Activated T-cell treated with anti-CD3 and anti-CD28 coated beads, Interleukin-2, amount 50 U/mL, for 72 hours (primary cell): ENCODE measurements around the gene LIPC. TPM values are rescaled to one million over a fixed set of nuclear protein-coding genes. Genes with fewer than 3 reads are reported as not detected.
A peak's percentile ranks its signal among the peaks of the same experiment; 100 is the strongest.

Experiments used
- ATAC-seq, 2 donors: fragments of 150-1000 bp; cut with Tn5 transposase; replicated peaks in 1 of 2; 2 replicates each; pipeline ENCODE4 v1.10.0; 2021; ENCODE audit warnings: moderate library complexity in 2 of 2, mild to moderate bottlenecking in 1 of 2
- DNase-seq, 2 donors: peaks; one replicate each; pipeline ENCODE4 v3.0.0; 2021 to 2022; ENCODE audit warnings: mixed read lengths in 1 of 2
- H3K27ac Mint-ChIP-seq: one replicate; pipeline ENCODE4 v1.8.0; 2022; ENCODE audit warnings: mild to moderate bottlenecking, moderate library complexity, mixed read lengths
- H3K27me3 Mint-ChIP-seq: one replicate; pipeline ENCODE4 v1.8.0; 2022; ENCODE audit warnings: low read depth, mixed read lengths
- H3K36me3 Mint-ChIP-seq, 2 donors: one replicate each; pipeline ENCODE4 v1.8.0; 2022; ENCODE audit warnings: mixed read lengths in 2 of 2, mild to moderate bottlenecking in 1 of 2; ENCODE audit not compliant: insufficient read depth in 2 of 2
- H3K4me1 Mint-ChIP-seq: one replicate; pipeline ENCODE4 v1.8.0; 2022; ENCODE audit warnings: low read depth, mixed read lengths
- H3K4me3 Mint-ChIP-seq, 2 donors: one replicate each; pipeline ENCODE4 v1.8.0; 2022; ENCODE audit warnings: mild to moderate bottlenecking in 2 of 2, mixed read lengths in 2 of 2, moderate library complexity in 2 of 2
- H3K9me3 Mint-ChIP-seq, 2 donors: one replicate each; pipeline ENCODE4 v1.8.0; 2022; ENCODE audit warnings: mixed read lengths in 2 of 2
- total RNA-seq, 2 donors: library from RNA; stranded (reverse); gene quantifications; one replicate each; pipeline ENCODE4 v1.2.3, GENCODE V29; 2022

LIPC gene
- total RNA-seq = 1 to 10 TPM in 1 of 2 donors, under 1 TPM in 1; 0.93 to 2.2 TPM

DNA sequence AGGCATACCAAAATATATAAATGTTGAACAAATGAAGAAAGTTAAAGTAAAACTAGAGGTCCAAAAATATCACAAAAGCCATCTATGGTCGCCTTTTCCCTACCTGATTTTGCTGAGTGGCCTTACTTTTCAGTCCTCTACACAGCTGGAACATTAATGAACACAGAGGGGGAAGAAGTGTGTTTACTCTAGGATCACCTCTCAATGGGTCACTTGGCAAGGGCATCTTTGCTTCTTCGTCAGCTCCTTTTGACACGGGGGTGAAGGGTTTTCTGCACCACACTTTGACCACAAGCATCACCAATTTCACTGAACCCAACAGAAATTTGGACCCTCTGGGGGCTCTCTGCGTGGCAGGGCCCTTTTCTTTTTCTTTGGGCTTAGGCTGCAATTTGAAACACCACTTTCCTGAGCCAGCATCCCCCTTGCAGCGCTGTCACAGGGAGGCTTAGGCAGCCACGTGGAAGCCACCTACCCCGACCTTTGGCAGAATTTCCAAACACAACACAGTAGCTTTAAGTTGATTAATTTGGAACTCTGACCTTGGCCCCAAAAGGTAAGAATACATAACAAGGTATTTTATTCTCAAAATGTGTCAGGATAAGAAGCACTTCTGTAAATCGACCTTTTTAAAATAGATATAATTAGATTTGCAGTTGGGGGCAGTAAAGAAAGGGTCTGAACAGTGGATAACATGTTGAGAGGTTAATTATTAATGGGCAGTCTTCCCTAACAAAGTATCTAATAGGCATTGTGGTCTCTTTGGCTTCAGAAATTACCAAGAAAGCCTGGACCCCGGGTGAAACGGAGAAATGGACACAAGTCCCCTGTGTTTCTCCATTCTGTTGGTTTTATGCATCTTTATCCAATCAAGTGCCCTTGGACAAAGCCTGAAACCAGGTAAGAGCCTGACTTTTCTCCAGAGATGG, at the start of gene LIPC:
TSS of gene LIPC (plus strand) at position 771 of the 929 bp plus-strand sequence. CDS start at position 813, 42 bp downstream.
- H3K4me3 Mint-ChIP-seq = no peak within 1 kb of the TSS
- no peaks in the 10 kb centered on the region for H3K27me3 Mint-ChIP-seq
- DNase-seq (no peak), ATAC-seq (no peak)
- no peaks in the 10 kb centered on the region for H3K4me1 Mint-ChIP-seq
- no peak within 1 kb of the TSS for H3K27ac Mint-ChIP-seq
- no peaks in the 10 kb centered on the region for H3K9me3 Mint-ChIP-seq
- H3K36me3 Mint-ChIP-seq = no peaks in the 10 kb centered on the region

GRCh38 chr15:58383876-58384275, 47.9 kb upstream of the LIPC start:
- peaks cover 20% of the 10 kb centered on the region for H3K4me1 Mint-ChIP-seq
- ATAC-seq (peak; percentile 97), DNase-seq (peak; percentile 52 to 59)
- H3K27ac Mint-ChIP-seq = peak overlapping the region; percentile 82
- H3K9me3 Mint-ChIP-seq = peaks cover 2 to 9% of the 10 kb centered on the region in 2 donors
- H3K36me3 Mint-ChIP-seq = peaks cover 0 to 3% of the 10 kb centered on the region in 2 donors
- H3K27me3 Mint-ChIP-seq = no peaks in the 10 kb centered on the region
- H3K4me3 Mint-ChIP-seq = no peak overlapping the region

- Mint-ChIP-seq H3K4me3 (no peak overlapping the region), H3K27ac (peak overlapping the region; percentile 69), H3K27me3 (no peaks in the 10 kb centered on the region), H3K4me1 (peaks cover 20% of the 10 kb centered on the region), H3K9me3 (peaks cover 2 to 7% of the 10 kb centered on the region in 2 donors), H3K36me3 (peaks cover 0 to 3% of the 10 kb centered on the region in 2 donors)
- ATAC-seq (no peak), DNase-seq (no peak)
Measured at GRCh38 chr15:58384667-58385066, 47.1 kb upstream of the LIPC start.

- ATAC-seq = no peak
- peaks cover 2 to 7% of the 10 kb centered on the region in 2 donors for H3K9me3 Mint-ChIP-seq
- peaks cover 20% of the 10 kb centered on the region for H3K4me1 Mint-ChIP-seq
- DNase-seq = no peak
- peaks cover 0 to 3% of the 10 kb centered on the region in 2 donors for H3K36me3 Mint-ChIP-seq
- no peak overlapping the region for H3K27ac Mint-ChIP-seq
- H3K27me3 Mint-ChIP-seq = no peaks in the 10 kb centered on the region
- H3K4me3 Mint-ChIP-seq = no peak overlapping the region
Measured at GRCh38 chr15:58386081-58386480, 45.7 kb upstream of the LIPC start.

- no peak for DNase-seq
- H3K4me1 Mint-ChIP-seq = peaks cover 20% of the 10 kb centered on the region
- no peak for ATAC-seq
- H3K27me3 Mint-ChIP-seq = no peaks in the 10 kb centered on the region
- H3K9me3 Mint-ChIP-seq = peaks cover 2 to 7% of the 10 kb centered on the region in 2 donors
- no peak overlapping the region for H3K4me3 Mint-ChIP-seq
- H3K27ac Mint-ChIP-seq = no peak overlapping the region
- peaks cover 0 to 3% of the 10 kb centered on the region in 2 donors for H3K36me3 Mint-ChIP-seq
Measured at GRCh38 chr15:58386641-58387040, 45.1 kb upstream of the LIPC start.

DNA sequence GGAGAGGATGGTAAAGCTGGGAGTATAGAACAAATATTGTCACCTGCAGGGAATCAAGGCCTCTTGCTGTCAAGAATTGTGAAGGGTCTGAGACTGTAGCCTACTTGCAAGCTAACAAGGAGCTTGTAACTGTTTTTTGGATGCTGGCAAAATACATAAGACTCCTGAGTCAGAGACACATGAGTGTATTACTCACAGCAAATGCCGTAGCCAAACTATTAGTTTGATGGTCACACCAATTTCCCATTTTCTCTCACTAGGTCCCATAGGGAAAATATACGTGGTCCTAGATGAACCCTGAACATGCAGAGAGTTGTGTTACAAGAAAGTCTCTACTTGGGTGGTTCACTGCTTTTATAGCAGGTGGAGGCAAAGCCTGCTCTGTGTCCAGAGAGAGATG, 44.7 kb upstream of the LIPC start:
- Mint-ChIP-seq H3K36me3 (peaks cover 0 to 3% of the 10 kb centered on the region in 2 donors), H3K4me3 (no peak overlapping the region), H3K9me3 (peaks cover 2 to 7% of the 10 kb centered on the region in 2 donors), H3K27me3 (no peaks in the 10 kb centered on the region), H3K27ac (no peak overlapping the region), H3K4me1 (peaks cover 20% of the 10 kb centered on the region)
- ATAC-seq (no peak), DNase-seq (no peak)

GRCh38 chr15:58388211-58388610, 43.6 kb upstream of the LIPC start:
- Mint-ChIP-seq H3K4me3 (no peak overlapping the region), H3K27ac (no peak overlapping the region), H3K27me3 (no peaks in the 10 kb centered on the region), H3K36me3 (peaks cover 0 to 3% of the 10 kb centered on the region in 2 donors), H3K9me3 (peaks cover 2 to 7% of the 10 kb centered on the region in 2 donors), H3K4me1 (peaks cover 20% of the 10 kb centered on the region)
- ATAC-seq = no peak
- DNase-seq = no peak

DNA sequence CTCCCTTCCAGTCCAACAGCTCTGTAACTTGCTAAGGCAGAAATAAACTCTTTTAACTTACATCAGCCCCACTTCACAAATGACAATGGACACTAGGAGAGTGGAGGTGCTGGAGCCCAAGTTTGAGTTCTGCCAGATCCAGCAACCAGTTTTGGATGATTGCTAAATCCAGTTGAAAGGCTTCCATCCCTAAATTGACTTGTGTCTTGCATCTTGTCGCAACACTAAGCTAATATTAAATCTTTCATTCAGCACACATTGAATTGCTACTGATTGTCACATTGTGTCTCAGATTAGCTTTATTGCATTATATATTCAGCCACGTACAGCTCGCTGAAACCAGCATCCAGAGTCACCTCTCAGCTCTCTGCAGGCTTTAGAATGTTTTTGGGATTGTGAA, 41.7 kb upstream of the LIPC start:
- Mint-ChIP-seq H3K4me3 (no peak overlapping the region), H3K4me1 (peaks cover 4% of the 10 kb centered on the region), H3K27ac (no peak overlapping the region), H3K9me3 (peaks cover 0 to 2% of the 10 kb centered on the region in 2 donors), H3K27me3 (peaks cover 10% of the 10 kb centered on the region), H3K36me3 (no peaks in the 10 kb centered on the region)
- DNase-seq (no peak), ATAC-seq (no peak)

- no peak overlapping the region for H3K4me3 Mint-ChIP-seq
- ATAC-seq (no peak), DNase-seq (no peak)
- no peaks in the 10 kb centered on the region for H3K4me1 Mint-ChIP-seq
- H3K27ac Mint-ChIP-seq = no peak overlapping the region
- no peaks in the 10 kb centered on the region for H3K36me3 Mint-ChIP-seq
- H3K27me3 Mint-ChIP-seq = peaks cover 10% of the 10 kb centered on the region
- H3K9me3 Mint-ChIP-seq = no peaks in the 10 kb centered on the region
Measured at GRCh38 chr15:58390655-58391054, 41.1 kb upstream of the LIPC start.

DNA sequence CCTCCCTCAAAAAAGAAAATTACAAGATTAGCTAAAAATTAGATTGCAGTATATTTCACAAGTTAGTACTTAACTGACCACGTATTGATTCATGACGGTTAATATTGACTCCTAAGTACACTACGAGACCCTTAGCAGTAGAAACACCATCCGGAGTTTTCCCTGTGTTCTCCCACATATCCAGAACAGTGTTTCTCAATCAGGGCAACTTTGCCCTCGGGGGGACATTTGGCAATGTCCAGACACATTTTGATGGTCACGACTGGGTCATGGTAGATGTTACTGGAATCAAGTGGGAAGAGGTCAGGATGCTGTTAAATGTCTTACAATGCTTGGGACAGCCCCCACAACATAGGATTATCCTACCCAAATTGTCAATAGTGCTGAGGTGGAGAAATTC, 40.7 kb upstream of the LIPC start:
- H3K4me1 Mint-ChIP-seq = no peaks in the 10 kb centered on the region
- no peaks in the 10 kb centered on the region for H3K36me3 Mint-ChIP-seq
- no peak for ATAC-seq
- no peak for DNase-seq
- H3K4me3 Mint-ChIP-seq = no peak overlapping the region
- no peak overlapping the region for H3K27ac Mint-ChIP-seq
- H3K9me3 Mint-ChIP-seq = no peaks in the 10 kb centered on the region
- H3K27me3 Mint-ChIP-seq = peaks cover 10% of the 10 kb centered on the region

GRCh38 chr15:58392141-58392540, 39.6 kb upstream of the LIPC start:
- ATAC-seq = no peak
- no peak overlapping the region for H3K27ac Mint-ChIP-seq
- H3K27me3 Mint-ChIP-seq = peaks cover 10% of the 10 kb centered on the region
- no peak for DNase-seq
- no peaks in the 10 kb centered on the region for H3K36me3 Mint-ChIP-seq
- no peak overlapping the region for H3K4me3 Mint-ChIP-seq
- no peaks in the 10 kb centered on the region for H3K4me1 Mint-ChIP-seq
- no peaks in the 10 kb centered on the region for H3K9me3 Mint-ChIP-seq

DNA sequence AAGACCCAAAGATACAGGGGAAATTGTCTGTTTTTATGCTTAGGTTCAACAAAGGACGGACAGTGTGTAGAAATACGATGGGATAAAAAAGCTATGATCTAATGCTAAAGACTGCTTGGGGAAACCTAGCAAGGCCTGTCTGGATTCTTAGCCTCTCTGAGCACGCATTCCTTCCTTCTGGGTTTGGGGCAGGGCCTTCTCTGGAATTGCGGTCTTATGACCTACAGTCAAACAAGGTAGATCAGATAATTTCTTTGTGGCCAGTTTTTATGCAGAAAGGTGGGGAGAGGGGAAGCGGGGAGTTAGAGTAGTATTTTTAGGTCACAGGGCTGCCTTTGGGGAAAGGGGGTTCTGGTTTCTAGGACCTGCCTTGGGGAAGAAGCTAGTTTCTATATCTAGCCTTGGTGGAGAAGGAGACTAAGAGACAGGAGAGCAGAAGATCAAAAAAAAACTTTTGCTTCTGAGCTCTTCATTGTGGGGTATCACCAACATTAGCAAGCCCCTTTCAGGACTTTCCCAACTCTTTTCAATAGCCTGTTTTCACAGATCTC, 39.1 kb upstream of the LIPC start:
- Mint-ChIP-seq H3K4me3 (no peak overlapping the region), H3K4me1 (no peaks in the 10 kb centered on the region), H3K36me3 (no peaks in the 10 kb centered on the region), H3K27ac (no peak overlapping the region), H3K9me3 (no peaks in the 10 kb centered on the region), H3K27me3 (peaks cover 10% of the 10 kb centered on the region)
- DNase-seq (no peak), ATAC-seq (no peak)

DNA sequence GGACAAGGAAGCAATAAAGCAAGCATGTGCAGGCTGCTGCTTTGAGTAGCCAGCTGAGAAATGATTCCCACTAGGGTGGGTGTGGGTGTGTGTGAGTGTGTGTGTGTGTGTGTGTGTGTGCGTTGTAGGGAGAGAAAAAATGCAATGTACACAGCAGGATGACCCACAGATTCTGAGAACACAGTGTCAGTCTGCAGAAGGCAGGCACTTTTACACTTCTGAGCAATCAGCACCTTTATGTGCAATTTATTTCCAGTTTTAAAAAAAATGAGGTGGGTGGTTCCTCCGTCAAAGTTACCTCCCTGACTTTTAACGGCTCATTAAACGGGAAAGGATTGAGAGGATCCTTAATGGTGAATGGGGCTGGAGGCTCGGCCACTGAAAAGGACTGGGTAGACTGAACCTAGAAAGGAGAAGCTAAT, 38.5 kb upstream of the LIPC start:
- Mint-ChIP-seq H3K9me3 (no peaks in the 10 kb centered on the region), H3K36me3 (no peaks in the 10 kb centered on the region), H3K4me3 (no peak overlapping the region), H3K27me3 (peaks cover 10% of the 10 kb centered on the region), H3K4me1 (no peaks in the 10 kb centered on the region), H3K27ac (no peak overlapping the region)
- ATAC-seq (no peak), DNase-seq (no peak)
